GM19372 (cell line): ENCODE measurements around the gene MAGOHB.
A peak's percentile ranks its signal among the peaks of the same experiment; 100 is the strongest.
"Not testable (repeated sequence)": the region's sequence is repeated elsewhere in the genome, so short reads cannot be mapped to it uniquely, and the experiment has no call there.

Experiments used
- ATAC-seq: cut with Tn5 transposase; IDR thresholded peaks from one replicate; pipeline ENCODE4 v1.9.1; 2021; ENCODE audit warnings: mild to moderate bottlenecking, low read depth, moderate library complexity; ENCODE audit not compliant: unreplicated experiment

The MAGOHB gene

DNA sequence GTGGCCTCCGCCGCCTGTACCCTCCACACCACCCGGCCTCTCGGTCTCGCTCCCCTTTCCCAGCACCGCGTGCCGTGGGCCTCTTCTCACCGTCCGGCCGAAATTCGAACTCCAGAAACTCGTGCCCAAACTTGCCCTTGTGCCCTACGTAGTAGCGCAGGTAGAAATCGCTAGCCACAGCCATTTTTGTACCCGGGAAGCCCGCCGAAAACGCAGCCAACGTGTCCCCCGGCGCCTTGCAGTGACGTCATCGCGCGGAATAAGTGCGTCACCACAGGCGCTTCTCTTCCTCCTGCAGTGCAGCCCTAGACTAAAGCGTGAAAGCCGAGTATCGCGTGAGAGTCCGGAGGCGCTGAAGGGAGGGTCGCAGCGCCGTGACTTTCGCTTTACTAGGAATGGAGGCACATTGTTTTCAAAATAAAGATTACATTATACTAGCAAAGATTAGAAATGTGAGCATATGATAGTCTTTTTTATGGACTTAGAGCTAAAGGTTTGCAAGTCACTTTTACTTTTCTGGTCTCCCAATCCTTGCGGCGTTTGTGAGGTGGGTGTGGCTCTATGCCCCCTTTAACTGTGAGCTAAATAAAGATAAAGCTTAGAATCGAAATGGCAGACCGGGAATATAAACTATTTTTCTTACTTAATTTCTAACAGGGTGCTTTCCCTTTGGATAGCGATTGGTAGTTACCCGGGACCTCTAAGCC lies at the start of gene MAGOHB:
MAGOHB (minus strand) TSS at position 261 of the 707 bp plus-strand sequence; CDS start at position 184, 77 bp downstream.
- peak; percentile 98 for ATAC-seq

DNA sequence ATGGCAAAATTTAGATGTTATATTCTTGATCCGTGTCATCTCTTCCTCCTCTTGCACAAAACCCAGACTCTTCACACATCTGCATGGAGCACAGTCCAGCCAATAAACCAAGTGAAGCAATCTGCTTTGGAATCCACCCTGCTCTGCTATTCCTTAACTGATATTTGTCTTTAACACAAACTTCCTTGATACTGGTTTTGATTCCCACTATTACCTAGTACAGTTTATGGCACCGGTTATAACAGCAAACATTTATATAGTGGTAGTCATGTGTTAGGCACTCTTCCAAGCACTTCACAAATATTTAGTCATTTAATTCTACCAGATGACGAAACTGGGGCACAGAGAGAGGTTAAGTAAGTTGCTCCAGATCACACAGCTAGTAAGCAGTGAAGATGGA lies 47.9 kb upstream of the MAGOHB start:
- ATAC-seq = no peak

DNA sequence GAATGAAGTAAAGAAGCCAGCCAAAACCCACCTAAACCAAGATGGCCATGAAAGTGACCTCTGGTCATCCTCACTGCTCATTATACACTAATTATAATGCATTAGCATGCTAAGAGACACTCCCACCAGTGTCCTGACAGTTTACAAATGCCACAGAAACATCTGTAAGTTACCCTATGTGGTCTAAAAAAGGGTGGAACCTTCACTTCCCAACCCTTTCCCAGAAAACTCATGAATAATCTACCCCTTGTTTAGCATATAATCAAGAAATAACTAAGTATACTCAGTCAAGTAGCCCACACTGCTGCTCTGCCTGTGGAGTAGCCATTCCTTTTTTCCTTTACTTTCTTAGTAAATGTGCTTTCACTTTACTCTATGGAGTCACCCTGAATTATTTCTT lies 40.6 kb upstream of the MAGOHB start:
- ATAC-seq = no peak

DNA sequence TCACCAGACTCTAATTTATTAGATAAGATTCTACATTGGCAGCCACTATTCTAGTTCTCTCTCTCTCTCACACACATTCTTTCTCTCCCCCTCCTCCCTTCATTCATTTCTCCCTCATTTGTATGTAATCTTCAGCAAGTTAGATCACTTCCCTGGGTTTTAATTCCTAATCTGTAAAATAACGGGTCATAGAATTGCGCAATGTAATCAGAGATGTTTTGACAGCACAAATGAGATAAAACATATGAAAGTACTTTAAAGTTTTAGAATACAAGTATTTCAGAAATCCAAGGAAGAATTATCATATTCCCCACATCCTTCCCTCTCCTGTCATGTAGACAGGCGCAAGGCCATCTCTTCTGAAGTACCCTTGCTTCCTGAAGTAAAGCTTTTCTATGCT lies 38.8 kb upstream of the MAGOHB start:
- ATAC-seq = no peak

DNA sequence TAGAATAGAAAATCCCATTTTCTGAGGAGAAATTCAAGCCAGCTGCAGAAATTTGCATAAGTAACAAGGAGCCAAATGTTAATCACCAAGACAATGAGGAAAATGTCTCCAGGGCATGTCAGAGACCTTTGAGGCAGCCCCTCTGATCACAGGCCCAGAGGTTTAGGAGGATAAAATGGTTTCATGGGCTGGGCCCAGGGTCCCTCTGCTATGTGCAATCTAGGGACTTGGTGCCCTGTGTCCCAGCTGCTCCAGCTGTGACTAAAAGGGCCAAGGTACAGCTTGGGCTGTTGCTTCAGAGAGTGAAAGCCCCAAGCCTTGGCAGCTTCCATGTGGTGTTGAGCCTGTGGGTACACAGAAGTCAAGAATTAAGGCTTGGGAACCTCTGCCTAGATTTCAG lies 33.2 kb upstream of the MAGOHB start:
- ATAC-seq = not testable (repeated sequence)

DNA sequence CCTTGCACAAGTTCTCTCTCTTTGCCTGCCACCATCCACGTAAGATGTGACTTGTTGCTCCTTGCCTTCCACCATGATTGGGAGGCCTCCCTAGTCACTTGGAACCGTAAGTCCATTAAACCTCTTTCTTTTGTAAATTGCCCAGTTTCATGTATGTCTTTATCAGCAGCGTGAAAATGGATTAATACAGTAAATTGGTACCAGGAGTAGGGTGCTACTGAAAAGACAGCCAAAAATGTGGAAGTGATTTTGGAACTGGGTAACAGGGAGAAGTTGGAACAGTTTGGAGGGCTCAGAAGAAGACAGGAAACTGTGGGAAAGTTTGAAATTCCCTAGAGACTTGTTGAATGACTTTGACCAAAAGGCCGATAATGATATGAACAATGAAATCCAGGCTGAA lies 32.5 kb upstream of the MAGOHB start:
- no peak for ATAC-seq

DNA sequence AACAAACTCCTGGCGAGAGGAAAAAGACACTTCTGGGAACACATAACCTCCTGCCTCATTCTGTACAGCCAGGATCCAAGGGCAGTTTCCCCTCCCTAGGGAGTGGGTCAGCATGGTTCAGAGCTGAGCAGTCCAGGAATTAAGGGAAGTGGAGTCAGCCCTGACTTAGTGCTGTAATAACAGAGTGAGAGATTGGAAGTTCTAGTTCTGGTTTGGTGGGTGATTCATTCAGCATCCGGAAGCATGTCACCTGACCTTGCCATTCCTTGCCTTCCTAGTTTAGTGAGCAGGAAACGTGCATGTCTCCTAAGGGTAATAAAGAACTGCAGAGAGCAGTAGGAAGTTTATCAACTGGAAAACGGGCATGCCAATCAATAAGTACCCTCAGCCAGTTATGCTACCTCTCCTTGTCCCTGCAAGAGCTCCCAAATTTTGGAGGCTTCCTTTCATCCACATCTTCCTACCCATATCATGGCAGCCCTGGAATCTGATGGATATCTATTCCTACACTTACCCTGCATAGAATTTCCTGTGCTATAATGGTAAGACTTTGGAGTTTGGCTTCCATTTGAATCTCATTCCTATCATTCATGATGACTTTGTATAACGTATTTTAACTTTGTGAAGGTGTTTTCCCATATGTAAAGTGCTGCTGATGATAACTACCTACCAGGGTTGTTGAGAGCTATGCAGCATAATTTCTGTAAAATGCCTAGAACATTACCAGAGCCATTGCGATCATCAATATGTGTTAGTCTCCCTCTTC lies 28.5 kb upstream of the MAGOHB start:
- no peak for ATAC-seq

DNA sequence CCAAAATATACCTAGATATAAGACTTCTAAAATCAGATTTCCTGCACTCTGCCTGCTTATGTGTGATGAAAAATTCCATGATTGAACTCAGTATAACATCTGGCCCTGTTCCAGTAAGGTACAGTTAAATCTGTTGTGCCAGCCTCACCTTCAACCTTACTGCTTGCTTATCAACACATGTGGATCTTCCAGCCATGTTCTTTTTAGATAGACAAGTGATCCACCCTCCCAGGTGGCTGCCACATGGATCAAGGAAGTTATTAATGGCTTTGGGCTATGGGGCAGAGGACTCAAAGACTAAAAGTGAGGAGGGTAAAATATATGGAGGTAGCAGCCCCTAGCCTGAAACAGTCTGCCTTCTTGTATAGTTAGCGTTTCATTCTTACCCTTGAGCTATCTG lies 25.3 kb upstream of the MAGOHB start:
- ATAC-seq = no peak

DNA sequence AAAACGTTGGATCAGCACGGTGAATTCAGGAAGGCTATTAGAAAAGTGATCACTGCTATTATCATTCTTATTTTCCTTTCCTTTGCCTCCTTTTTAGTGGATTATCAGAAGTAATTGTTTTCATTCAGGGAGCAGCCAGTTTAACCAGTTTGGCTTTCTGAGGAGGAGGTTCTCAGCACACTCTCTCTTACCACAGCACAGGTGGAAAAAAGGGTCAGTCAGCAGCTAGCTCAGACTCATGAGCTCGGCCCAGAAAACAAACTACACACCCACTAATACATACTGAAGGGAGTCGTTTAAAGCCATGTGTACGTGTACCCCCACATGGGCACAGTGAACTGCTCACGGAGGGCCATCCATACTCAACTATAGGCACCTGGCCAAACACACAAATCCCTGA lies 23.2 kb upstream of the MAGOHB start:
- no peak for ATAC-seq

DNA sequence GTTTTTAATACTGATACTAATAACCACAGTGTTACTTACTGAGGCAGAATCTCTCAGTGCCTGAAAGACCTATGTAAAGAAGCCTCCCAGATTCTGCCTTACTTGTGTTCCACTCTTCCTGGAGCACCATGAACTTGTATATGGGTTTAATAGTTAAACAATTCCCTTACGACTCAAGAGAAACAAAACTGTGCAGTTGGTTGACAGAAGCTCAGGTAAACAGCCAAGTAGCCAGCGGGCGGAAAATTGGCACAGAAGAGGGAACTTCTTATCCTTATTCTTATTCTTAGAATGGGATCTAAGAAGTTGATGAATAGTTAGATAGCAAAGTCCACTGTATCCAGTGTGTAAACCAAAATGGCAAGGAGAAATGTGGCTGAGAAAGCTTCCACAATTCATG lies 22.7 kb upstream of the MAGOHB start:
- ATAC-seq = no peak

DNA sequence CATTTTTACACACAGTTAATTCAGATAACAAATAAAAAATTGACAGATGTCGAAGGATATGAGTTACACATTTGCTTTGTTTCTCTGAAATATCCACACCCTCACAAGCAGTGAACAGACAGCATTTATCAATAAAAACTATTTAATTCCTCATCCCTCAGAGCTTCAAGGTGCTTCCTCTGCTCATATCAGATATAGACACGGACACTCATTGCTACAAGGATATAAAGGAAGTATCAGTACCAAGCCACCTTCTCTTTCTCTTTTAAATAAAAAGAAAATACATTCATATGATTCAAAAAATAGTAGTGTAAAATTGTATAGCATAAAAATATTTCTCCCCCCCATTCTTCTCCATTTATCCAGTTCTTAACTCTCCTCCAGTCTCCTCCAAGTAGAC lies 21.9 kb upstream of the MAGOHB start:
- ATAC-seq = no peak

DNA sequence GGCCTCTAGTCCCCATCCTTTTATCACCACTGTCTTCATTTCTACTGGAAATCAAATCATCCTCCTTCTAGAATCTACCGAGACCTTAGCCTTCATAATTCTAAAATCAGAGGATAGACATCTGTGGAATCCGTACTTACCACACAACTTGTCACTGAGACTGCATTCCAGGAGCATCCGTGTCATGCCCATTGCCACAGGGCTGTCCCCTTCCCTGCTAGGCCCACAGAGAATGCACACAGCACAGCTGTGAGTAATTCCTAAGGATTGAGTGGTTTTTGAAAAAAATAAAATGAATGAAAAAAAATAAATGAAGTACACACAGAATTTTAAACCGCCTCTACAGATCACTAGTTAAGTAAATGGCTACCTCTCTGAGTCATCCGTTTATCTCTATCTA lies 21.0 kb upstream of the MAGOHB start:
- ATAC-seq = no peak

DNA sequence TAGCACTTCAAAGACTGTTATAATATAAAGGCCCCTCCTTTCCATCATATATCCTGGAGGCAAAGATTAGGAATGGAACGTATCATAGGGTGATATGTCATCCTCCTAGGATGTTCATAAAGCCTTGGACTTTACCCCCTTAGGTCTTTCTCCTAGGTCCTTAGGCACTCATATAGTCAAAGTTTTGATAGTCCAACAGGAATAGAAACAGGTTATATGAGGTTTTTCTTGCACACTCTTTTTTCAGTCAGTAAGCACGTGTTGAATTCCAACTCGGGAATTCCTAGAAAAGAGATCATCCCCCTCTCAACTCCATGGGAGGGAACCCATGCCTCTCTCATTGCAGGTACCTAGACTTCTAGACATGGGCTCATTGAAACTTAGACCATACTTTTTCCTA lies 20.1 kb upstream of the MAGOHB start:
- no peak for ATAC-seq

DNA sequence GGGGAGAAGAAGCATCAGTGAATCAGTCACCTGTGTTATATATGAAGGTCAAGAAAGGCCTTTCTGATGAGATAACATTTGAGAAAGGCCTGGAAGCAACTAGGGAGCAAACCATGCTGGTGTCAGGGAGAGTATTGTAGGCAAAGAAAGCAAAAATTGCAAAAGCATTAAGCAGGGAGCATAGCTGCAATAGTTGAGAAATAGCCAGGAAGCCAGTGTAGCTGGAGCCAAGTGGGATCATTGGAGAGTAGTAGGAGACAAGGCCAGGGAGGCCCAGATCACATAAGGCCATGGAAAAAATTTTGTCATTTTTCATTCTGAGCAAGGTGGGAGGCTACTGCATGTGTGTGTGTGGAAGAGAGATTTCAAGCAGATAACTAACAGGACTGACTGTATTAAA lies 18.8 kb upstream of the MAGOHB start:
- ATAC-seq = no peak

DNA sequence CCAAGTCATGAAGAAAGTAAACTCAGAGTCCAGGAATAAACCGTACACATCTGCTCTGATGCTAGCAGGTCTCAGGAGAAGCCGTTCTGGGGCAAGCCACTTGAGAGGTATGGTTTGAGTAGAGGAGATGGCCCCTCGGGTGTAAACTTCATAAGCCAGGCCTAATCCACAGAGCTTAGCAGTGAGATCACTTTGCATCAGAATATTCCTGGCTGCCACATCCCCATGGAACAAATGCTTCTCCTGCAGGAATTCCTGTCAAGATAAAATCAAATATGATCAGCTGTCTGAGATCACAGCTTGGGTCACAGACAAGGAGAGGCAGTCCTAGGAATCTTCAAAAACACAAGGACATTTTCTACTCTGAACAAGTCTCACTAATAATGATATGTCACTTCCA lies 11.2 kb upstream of the MAGOHB start:
- ATAC-seq = no peak

DNA sequence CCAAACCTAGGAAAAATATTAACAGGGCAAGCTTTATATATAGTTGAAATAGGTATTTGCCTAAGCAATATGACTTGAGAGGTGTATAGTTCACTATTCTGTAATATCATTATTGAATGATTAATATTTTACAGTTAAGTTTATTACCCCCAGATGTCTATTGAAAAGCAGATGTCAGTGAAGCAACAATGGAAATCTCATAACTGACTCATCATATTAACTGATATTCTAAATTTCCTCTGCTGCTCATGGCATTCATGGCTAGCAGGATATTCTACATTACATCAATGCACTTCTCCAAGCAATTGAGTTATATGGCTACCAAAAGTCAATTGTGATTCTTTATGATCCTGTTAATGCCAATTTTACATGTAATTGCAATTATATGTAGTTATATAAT lies 9.7 kb upstream of the MAGOHB start:
- ATAC-seq = no peak

DNA sequence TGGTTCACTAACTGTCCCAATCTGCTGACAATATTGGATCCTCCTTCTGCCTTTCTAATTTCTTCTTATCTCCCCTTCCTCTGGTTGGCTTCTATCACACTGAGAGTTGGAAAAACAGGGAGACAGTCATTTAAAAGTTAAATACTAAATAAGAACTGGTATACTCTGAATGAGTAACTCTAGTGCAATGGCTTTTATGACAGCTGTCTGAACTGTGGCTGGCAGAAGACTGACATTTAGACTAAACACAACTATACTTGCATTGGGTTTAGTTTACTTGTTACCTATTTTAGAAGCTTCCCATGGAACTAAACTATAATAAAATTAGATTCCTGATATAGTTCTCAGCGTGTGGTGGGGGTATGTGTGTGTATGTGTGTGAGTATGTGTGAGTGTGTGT lies 7.9 kb upstream of the MAGOHB start:
- ATAC-seq = no peak

DNA sequence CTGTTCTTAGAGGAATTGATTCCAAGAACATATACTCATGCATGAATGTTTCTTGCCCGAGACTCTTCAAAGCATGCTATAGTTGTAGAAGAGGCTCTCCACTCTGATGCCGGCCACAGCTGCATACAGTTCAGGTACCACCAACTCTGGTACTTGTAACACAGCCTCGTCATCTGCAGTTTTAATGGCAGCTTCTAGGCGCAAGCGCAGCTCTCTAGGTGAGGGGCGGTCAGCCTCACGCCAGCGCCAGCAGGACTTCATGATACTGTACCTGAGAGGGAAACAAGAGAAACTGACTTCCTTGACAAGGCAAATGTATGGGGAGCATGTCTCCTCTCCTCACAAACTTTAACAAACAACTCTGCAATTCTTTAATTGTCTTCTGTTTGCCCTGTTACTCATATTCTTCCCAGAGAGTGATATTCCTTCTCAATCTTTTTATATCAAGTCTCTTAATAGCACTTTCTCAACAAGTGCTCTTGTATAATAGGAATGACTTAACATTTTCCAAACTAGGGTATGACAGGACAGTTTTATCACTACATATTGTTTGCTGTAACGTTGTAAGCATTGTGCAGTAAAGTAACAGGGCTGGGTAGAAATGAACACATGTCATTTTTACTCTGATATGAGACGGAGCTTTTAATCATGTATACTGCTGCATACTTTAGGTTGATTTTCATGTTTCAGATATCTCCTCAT lies 6.8 kb upstream of the MAGOHB start:
- no peak for ATAC-seq

DNA sequence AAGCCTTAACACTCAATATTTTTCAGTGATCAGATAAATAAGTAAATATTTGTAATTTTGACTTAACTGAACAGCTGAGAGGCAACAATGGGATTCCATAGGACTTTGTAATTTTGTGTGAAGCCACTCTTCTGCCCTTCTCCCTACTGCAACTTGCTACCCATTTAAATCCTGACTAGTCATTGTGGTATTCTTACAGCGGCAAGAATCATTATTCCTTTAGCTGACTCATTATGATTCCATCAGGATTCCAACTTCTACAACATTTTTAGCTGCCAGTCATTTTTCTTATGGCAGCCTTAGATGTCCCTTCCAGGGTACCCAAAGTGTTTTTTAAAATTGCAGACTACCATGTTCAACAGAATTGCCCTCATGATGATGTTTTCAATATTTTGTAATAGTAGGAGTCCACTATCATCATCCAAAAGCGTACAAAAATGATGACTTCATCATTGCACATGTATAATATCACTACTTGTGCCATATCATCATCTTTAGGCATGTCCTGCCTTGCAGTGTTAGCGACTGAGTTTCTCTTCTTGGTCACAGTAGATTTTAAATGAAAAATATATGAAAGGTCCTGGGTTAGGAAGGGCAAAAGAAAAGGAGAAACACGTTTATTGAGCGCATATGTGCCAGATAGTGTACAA lies 5.1 kb upstream of the MAGOHB start:
- no peak for ATAC-seq

DNA sequence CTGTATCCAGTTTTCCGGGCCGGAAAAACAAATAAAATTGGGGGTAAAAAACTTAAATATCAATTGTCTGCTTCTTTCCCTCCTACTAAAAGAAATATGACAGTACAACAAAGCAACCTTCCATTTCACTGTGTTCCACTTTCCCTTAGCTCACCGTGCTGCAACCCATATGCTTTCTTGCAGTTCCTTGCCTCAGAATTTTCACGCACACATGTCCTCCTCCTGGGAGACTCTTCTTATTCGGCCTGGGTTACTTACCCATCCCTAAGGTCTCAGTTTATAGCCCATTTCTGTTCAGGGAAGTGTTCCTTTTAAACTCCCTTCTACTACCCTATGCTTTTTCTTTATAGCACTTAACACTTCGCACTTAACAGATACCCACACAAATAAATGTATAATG lies 4.5 kb upstream of the MAGOHB start:
- no peak for ATAC-seq

DNA sequence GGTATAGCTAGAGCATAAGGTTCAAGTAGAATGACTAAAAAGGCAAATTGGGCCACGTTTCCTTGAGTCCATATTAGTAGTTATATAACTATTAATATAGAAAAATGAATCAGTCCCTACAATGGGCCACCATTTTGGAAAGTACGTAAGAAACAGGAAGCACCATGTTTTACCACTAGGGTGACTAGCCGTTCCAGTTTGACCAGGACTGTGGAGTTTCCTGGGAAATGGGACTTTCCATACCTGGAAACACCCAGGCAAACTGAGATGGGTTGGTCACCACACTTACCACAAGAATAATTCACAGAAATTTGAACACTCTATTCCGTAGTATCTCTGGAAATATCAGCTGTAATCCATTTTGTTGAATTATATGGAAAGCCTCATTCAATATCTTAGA lies 2.1 kb upstream of the MAGOHB start:
- no peak for ATAC-seq
